Endothelial cell of umbilical vein (primary cell): ENCODE results near the gene CNN2. TPM values are rescaled to one million over a fixed set of nuclear protein-coding genes. Genes with fewer than 3 reads are reported as not detected.

Experiments
- BruUV-seq: library from RNA; stranded (reverse); fragments of 400-500 nt; replicated peaks from 2 replicates; lab custom pipeline; 2021; lab: Mats Ljungman, UMichigan
- CTCF ChIA-PET: fragments of 300-600, 350-600 bp; sonication (Branson Sonifier 250); formaldehyde crosslinking; loops from one replicate; lab custom pipeline; 2021; ENCODE audit warnings: antibody characterized with exemption, inconsistent platforms; lab: Charles Lee
- POLR2A ChIA-PET: fragments of 300-600, 350-600 bp; sonication (Branson Sonifier 250); formaldehyde crosslinking; loops from one replicate; lab custom pipeline; 2021; ENCODE audit warnings: antibody characterized with exemption, inconsistent platforms; lab: Charles Lee
- DNase-seq: peaks from one replicate; pipeline ENCODE4 v3.0.0-alpha.2; 2011; ENCODE audit warnings: low read depth, low spot score
- FAIRE-seq: peaks from 2 replicates; lab custom pipeline; 2011; peaks lifted over from hg19 to GRCh38; lab: Jason Lieb, UNC
- H2AFZ ChIP-seq: 2 replicates; pipeline ENCODE4 v1.6.0; 2012; ENCODE audit warnings: low read depth, low read length, control low read depth, inconsistent platforms
- H3K27ac ChIP-seq: 2 replicates; pipeline ENCODE4 v1.5.1; 2011; ENCODE audit warnings: low read depth, mild to moderate bottlenecking, control low read depth, low read length, moderate library complexity; ENCODE audit not compliant: insufficient read depth
- H3K27me3 ChIP-seq, 2 experiments: 2 replicates each; pipeline versions ENCODE4 v1.6.0 to v1.6.1; 2011; ENCODE audit warnings: low read length in 2 of 2, mixed read lengths in 1 of 2; ENCODE audit not compliant: control insufficient read depth in 2 of 2, insufficient read depth in 2 of 2
- H3K36me3 ChIP-seq, 2 experiments: 2 replicates in 1 of 2; 3 replicates in 1 of 2; pipeline ENCODE4 v1.5.1; 2011; ENCODE audit warnings: low read length in 2 of 2, mild to moderate bottlenecking in 1 of 2, moderate library complexity in 1 of 2; ENCODE audit not compliant: control insufficient read depth in 2 of 2, insufficient read depth in 2 of 2; ENCODE audit errors: extremely low read depth in 1 of 2
- H3K4me1 ChIP-seq: 3 replicates; pipeline ENCODE4 v1.5.1; 2011; ENCODE audit warnings: mild to moderate bottlenecking, low read length; ENCODE audit not compliant: control insufficient read depth, insufficient read depth; ENCODE audit errors: extremely low read depth
- H3K4me2 ChIP-seq: 2 replicates; pipeline ENCODE4 v1.6.1; 2011; ENCODE audit warnings: low read length, control low read depth, mixed read lengths; ENCODE audit not compliant: insufficient read depth
- H3K4me3 ChIP-seq, 3 experiments: fragments of 200-600 bp in 1 of 3; sonication (generic), shearing (Covaris generic) in 1 of 3; replicated peaks in 1 of 3; 2 replicates each; pipeline ENCODE4 v1.5.1; 2011 to 2016; ENCODE audit warnings: control low read depth in 3 of 3, low read length in 3 of 3, mild to moderate bottlenecking in 2 of 3, inconsistent platforms in 1 of 3, low read depth in 1 of 3, moderate library complexity in 1 of 3; ENCODE audit not compliant: insufficient read depth in 1 of 3
- H3K79me2 ChIP-seq: 2 replicates; pipeline ENCODE4 v1.6.0; 2012; ENCODE audit warnings: low read length, inconsistent platforms; ENCODE audit not compliant: control insufficient read depth, insufficient read depth
- H3K9ac ChIP-seq: replicated peaks from 2 replicates; pipeline ENCODE3; 2011; ENCODE audit warnings: low read length, control low read depth; ENCODE audit not compliant: insufficient read depth; ENCODE audit errors: extremely low read depth
- H3K9me1 ChIP-seq: replicated peaks from 3 replicates; pipeline ENCODE4 v1.6.0; 2011; ENCODE audit warnings: mild to moderate bottlenecking, low read length; ENCODE audit not compliant: control insufficient read depth, insufficient read depth; ENCODE audit errors: extremely low read depth
- H3K9me3 ChIP-seq: replicated peaks from 2 replicates; pipeline ENCODE4 v1.5.1; 2012; ENCODE audit warnings: low read length, inconsistent platforms; ENCODE audit not compliant: control insufficient read depth, insufficient read depth
- H4K20me1 ChIP-seq: replicated peaks from 2 replicates; pipeline ENCODE3; 2011; ENCODE audit warnings: mild to moderate bottlenecking, low read length; ENCODE audit not compliant: control insufficient read depth, insufficient read depth; ENCODE audit errors: extremely low read depth
- EZH2 ChIP-seq: IDR thresholded peaks from 2 replicates; pipeline ENCODE4 v1.6.1; 2012; ENCODE audit warnings: borderline replicate concordance, low read depth, mild to moderate bottlenecking, moderate library complexity, low read length, inconsistent platforms; ENCODE audit not compliant: severe bottlenecking
- FOS ChIP-seq: IDR thresholded peaks from 2 replicates; pipeline ENCODE4 v1.6.1; 2011; ENCODE audit warnings: mild to moderate bottlenecking, low read length, moderate library complexity, borderline replicate concordance; ENCODE audit not compliant: insufficient read depth
- GATA2 ChIP-seq: IDR thresholded peaks from 2 replicates; pipeline ENCODE4 v1.7.0; 2011; ENCODE audit warnings: low read depth, mild to moderate bottlenecking, moderate library complexity, mixed read lengths, low read length; ENCODE audit not compliant: insufficient read length, insufficient read depth
- JUN ChIP-seq: IDR thresholded peaks from 2 replicates; pipeline ENCODE4 v1.6.1; 2011; ENCODE audit warnings: borderline replicate concordance, low read depth; ENCODE audit not compliant: insufficient read length, insufficient read depth
- MYC ChIP-seq: IDR thresholded peaks from one replicate; pipeline ENCODE4 v1.6.1; 2011; ENCODE audit warnings: mild to moderate bottlenecking, low read depth, low read length
- POLR2A ChIP-seq: IDR thresholded peaks from 2 replicates; pipeline ENCODE4 v1.6.1; 2012; ENCODE audit warnings: low read depth, mild to moderate bottlenecking, control low read depth, low read length
- POLR2AphosphoS5 ChIP-seq: IDR thresholded peaks from 2 replicates; pipeline ENCODE4 v1.6.1; 2012; ENCODE audit warnings: low read depth, mild to moderate bottlenecking, control low read depth, low read length, moderate library complexity; ENCODE audit not compliant: insufficient read depth
- dilution Hi-C: fragments of 300-500 bp; cut with MboI; formaldehyde crosslinking; loops from one replicate; pipeline ENCODE4 v1.15.0; 2019; ENCODE audit warnings: low sequenced_read_pairs; ENCODE audit not compliant: extremely low pct_ligation_motif_present
- intact Hi-C: fragments of 100-400 bp; cut with micrococcal nuclease; formaldehyde crosslinking; loops from one replicate; pipeline ENCODE4 v1.10.0; 2022
- polyA plus RNA-seq, 4 experiments: library from polyadenylated mRNA; depleted of rRNA in 3 of 4; stranded (reverse) in 3 of 4; unstranded in 1 of 4; fragments of >200 nt; gene quantifications; 2 replicates each; pipeline versions ENCODE4 v1.2.1 to v1.2.3, GENCODE V29; 2011 to 2012; ENCODE audit warnings: missing spikeins in 1 of 4
- total RNA-seq: library from RNA; stranded (reverse); gene quantifications from 2 replicates; pipeline ENCODE4 v1.2.3, GENCODE V29; 2021
- TF ChIP-seq, protein P1 (sequence below): IDR thresholded peaks from 2 replicates; pipeline ENCODE4 v1.6.1; 2011; ENCODE audit not compliant: insufficient read depth, insufficient read length
- TF ChIP-seq, protein P2 (sequence below), 2 donors: IDR thresholded peaks; 1 replicate in 1 of 2; 2 replicates in 1 of 2; pipeline ENCODE4 v1.5.1; 2011; ENCODE audit warnings: low read length in 2 of 2, mild to moderate bottlenecking in 2 of 2, moderate library complexity in 2 of 2, control low read depth in 1 of 2, inconsistent platforms in 1 of 2, low read depth in 1 of 2; ENCODE audit not compliant: insufficient read depth in 1 of 2; ENCODE audit errors: extremely low read depth in 1 of 2

CNN2 gene
- total and polyA plus RNA-seq, 2 donors (not counting 3 experiments of a cell fraction or from before 2014, with no cell fraction given): 207 to 286 TPM

DNA sequence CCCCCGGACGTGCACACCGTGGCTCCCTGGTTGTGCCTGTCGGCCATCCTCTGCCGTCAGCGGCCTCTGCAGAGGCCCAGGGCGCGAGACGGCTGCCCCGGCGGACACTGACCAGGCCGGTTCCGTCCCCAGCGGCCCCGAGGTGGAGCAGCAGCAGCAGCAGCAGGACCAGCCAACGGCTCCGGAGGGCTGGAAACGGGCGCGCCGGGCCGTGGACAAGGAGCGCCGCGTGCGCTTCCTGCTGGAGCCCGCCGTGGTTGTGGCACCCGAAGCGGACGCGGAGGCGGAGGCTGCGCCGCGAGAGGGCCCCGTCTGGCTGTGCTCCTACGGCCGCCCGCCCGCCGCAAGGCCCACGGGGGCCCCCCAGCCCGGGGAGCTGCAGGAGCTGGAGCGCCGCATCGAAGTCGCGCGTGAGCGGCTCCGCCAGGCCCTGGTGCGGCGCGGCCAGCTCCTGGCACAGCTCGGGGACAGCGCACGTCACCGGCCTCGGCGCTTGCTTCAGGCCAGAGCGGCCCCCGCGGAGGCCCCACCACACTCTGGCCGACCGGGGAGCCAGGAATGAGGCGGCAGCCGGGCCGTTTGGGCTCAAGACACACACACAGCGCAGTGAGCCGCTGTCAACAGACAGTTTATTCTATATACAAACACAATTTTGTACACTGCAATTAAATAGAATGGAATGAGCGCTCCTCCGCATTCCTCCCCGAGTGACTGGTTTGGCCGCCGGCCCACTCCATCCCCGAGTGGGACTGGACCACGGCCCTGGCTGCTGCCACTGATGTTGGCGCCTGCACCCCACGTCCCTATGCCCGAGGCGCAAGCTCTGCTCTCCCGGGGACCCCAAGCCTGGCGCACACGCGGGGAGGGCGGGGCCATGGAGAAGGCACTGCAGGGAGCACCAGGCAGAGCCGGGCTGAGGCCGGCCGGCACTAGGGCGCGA, 17.1 kb upstream of the CNN2 start:
- Histone ChIP-seq H3K9me3 (no peaks in the 10 kb centered on the region), H3K9me1 (no peaks in the 10 kb centered on the region), H3K79me2 (peaks cover 12% of the 10 kb centered on the region), H3K27ac (no peak overlapping the region), H3K9ac (no peak overlapping the region), H3K36me3 (peaks cover 5 to 21% of the 10 kb centered on the region in 2 experiments), H4K20me1 (no peaks in the 10 kb centered on the region), H3K4me1 (no peaks in the 10 kb centered on the region), H2AFZ (no peak overlapping the region), H3K27me3 (no peaks in the 10 kb centered on the region), H3K4me2 (no peak overlapping the region), H3K4me3 (no peak overlapping the region)
- TF ChIP-seq POLR2AphosphoS5: no peak
- no peak for TF ChIP-seq EZH2
- no peak for TF ChIP-seq POLR2A
- no peak for TF ChIP-seq FOS
- TF ChIP-seq, protein P1, sequence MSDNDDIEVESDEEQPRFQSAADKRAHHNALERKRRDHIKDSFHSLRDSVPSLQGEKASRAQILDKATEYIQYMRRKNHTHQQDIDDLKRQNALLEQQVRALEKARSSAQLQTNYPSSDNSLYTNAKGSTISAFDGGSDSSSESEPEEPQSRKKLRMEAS: no peak
- no peak for TF ChIP-seq GATA2
- TF ChIP-seq, protein P2, sequence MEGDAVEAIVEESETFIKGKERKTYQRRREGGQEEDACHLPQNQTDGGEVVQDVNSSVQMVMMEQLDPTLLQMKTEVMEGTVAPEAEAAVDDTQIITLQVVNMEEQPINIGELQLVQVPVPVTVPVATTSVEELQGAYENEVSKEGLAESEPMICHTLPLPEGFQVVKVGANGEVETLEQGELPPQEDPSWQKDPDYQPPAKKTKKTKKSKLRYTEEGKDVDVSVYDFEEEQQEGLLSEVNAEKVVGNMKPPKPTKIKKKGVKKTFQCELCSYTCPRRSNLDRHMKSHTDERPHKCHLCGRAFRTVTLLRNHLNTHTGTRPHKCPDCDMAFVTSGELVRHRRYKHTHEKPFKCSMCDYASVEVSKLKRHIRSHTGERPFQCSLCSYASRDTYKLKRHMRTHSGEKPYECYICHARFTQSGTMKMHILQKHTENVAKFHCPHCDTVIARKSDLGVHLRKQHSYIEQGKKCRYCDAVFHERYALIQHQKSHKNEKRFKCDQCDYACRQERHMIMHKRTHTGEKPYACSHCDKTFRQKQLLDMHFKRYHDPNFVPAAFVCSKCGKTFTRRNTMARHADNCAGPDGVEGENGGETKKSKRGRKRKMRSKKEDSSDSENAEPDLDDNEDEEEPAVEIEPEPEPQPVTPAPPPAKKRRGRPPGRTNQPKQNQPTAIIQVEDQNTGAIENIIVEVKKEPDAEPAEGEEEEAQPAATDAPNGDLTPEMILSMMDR (IDR thresholded peaks at IDR 0.05; ENCODE audit: extremely low read depth in 1 of 2, insufficient read depth in 1 of 2, low read depth in 1 of 2, low read length in 2 of 2): no peak
- no peak for TF ChIP-seq MYC
- no peak for TF ChIP-seq JUN
- TSS peak; percentile 66 for BruUV-seq
- intact Hi-C loops: no loop called here
- no peak for DNase-seq
- dilution Hi-C loops: no loop called here
- ChIA-PET POLR2A (no interaction called here), CTCF (no interaction called here)
- FAIRE-seq: no peak
